ENCODE data around the gene CCIN. TPM values are rescaled to one million over a fixed set of nuclear protein-coding genes. Genes with fewer than 3 reads are reported as not detected.

The CCIN gene
- total and polyA plus RNA-seq, 3 donors from 2014 or later, result 48.7 to 171 (median 84.8) TPM

- peaks cover 3% of the 10 kb centered on the region for H3K4me1 ChIP-seq
- DNase-seq, result no peak
- H3K4me3 ChIP-seq, result no peak overlapping the region
- no peaks in the 10 kb centered on the region for H3K9me3 ChIP-seq
- TF ChIP-seq CTCF (IDR thresholded peaks at IDR 0.05) (no peak), POLR2A (IDR thresholded peaks at IDR 0.05) (no peak)
- intact Hi-C loops (cut with DNase I; ENCODE audit: low total_unique reads), result no loop called here
- no peaks in the 10 kb centered on the region for H3K36me3 ChIP-seq (ENCODE audit: low read depth, missing control alignments)
- no peaks in the 10 kb centered on the region for H3K27me3 ChIP-seq
- 71 to 82% methylated on average over 10 of the region's 10 CpGs for WGBS, 2 donors
- no peak overlapping the region for H3K27ac ChIP-seq
These were observed 43.9 kb upstream of the CCIN start for GRCh38 chr9:36125062-36125855.

GRCh38 chr9:36126016-36126730 lies 43.0 kb upstream of the CCIN start:
- TF ChIP-seq POLR2A (IDR thresholded peaks at IDR 0.05), result no peak
- TF ChIP-seq CTCF (IDR thresholded peaks at IDR 0.05), result no peak
- intact Hi-C loops (cut with DNase I; ENCODE audit: low total_unique reads), result no loop called here
- Histone ChIP-seq H3K36me3 (ENCODE audit: low read depth, missing control alignments) (no peaks in the 10 kb centered on the region), H3K27ac (no peak overlapping the region), H3K4me1 (peaks cover 3% of the 10 kb centered on the region), H3K9me3 (no peaks in the 10 kb centered on the region), H3K27me3 (no peaks in the 10 kb centered on the region), H3K4me3 (no peak overlapping the region)
- no peak for DNase-seq
- 62 to 63% methylated on average over 7 of the region's 7 CpGs for WGBS, 2 donors

GRCh38 chr9:36127652-36128244 lies 41.4 kb upstream of the CCIN start:
- intact Hi-C loops (cut with DNase I; ENCODE audit: low total_unique reads), result no loop called here
- Histone ChIP-seq H3K4me1 (peaks cover 3% of the 10 kb centered on the region), H3K27me3 (no peaks in the 10 kb centered on the region), H3K9me3 (no peaks in the 10 kb centered on the region), H3K4me3 (no peak overlapping the region), H3K36me3 (ENCODE audit: low read depth, missing control alignments) (no peaks in the 10 kb centered on the region), H3K27ac (no peak overlapping the region)
- 79 to 82% methylated on average over 5 of the region's 5 CpGs for WGBS, 2 donors
- TF ChIP-seq POLR2A (IDR thresholded peaks at IDR 0.05), result no peak
- no peak for TF ChIP-seq CTCF (IDR thresholded peaks at IDR 0.05)
- DNase-seq, result no peak

GRCh38 chr9:36128349-36128748 lies 40.8 kb upstream of the CCIN start:
- Histone ChIP-seq H3K4me3 (no peak overlapping the region), H3K27me3 (no peaks in the 10 kb centered on the region), H3K9me3 (no peaks in the 10 kb centered on the region), H3K36me3 (ENCODE audit: low read depth, missing control alignments) (no peaks in the 10 kb centered on the region), H3K4me1 (peaks cover 3% of the 10 kb centered on the region), H3K27ac (no peak overlapping the region)
- WGBS, 2 donors, result 48 to 65% methylated on average over 8 of the region's 8 CpGs
- intact Hi-C loops (cut with DNase I; ENCODE audit: low total_unique reads), result no loop called here
- no peak for DNase-seq
- no peak for TF ChIP-seq POLR2A (IDR thresholded peaks at IDR 0.05)
- no peak for TF ChIP-seq CTCF (IDR thresholded peaks at IDR 0.05)
